Stomach smooth muscle (tissue), 2 donors: ENCODE measurements around the gene IGLON5.

Experiments used
- H3K27ac ChIP-seq: one replicate; pipeline ENCODE4 v1.7.0; 2013; ENCODE audit warnings: mild to moderate bottlenecking, low read length, inconsistent platforms
- H3K27me3 ChIP-seq, 2 donors: one replicate each; pipeline ENCODE4 v1.7.0; 2013; ENCODE audit warnings: low read length in 2 of 2; ENCODE audit not compliant: insufficient read depth in 2 of 2, control insufficient read depth in 1 of 2
- H3K36me3 ChIP-seq, 2 donors: one replicate each; pipeline ENCODE4 v1.7.0; 2013; ENCODE audit warnings: low read length in 2 of 2; ENCODE audit not compliant: control insufficient read depth in 2 of 2, insufficient read depth in 2 of 2
- H3K4me1 ChIP-seq: one replicate; pipeline ENCODE4 v1.7.0; 2013; ENCODE audit warnings: low read length; ENCODE audit not compliant: control insufficient read depth, insufficient read depth
- H3K4me3 ChIP-seq, 2 donors: one replicate each; pipeline ENCODE4 v1.7.0; 2013; ENCODE audit warnings: low read length in 2 of 2
- H3K9ac ChIP-seq, 2 donors: one replicate each; pipeline ENCODE4 v1.7.0; 2013; ENCODE audit warnings: low read length in 2 of 2, mild to moderate bottlenecking in 1 of 2
- H3K9me3 ChIP-seq, 2 donors: one replicate each; pipeline ENCODE4 v1.7.0; 2013; ENCODE audit warnings: low read length in 2 of 2; ENCODE audit not compliant: control insufficient read depth in 2 of 2
- donor health status: healthy.
- donor health status: Pancreatic carcinoma.

Gene IGLON5

DNA sequence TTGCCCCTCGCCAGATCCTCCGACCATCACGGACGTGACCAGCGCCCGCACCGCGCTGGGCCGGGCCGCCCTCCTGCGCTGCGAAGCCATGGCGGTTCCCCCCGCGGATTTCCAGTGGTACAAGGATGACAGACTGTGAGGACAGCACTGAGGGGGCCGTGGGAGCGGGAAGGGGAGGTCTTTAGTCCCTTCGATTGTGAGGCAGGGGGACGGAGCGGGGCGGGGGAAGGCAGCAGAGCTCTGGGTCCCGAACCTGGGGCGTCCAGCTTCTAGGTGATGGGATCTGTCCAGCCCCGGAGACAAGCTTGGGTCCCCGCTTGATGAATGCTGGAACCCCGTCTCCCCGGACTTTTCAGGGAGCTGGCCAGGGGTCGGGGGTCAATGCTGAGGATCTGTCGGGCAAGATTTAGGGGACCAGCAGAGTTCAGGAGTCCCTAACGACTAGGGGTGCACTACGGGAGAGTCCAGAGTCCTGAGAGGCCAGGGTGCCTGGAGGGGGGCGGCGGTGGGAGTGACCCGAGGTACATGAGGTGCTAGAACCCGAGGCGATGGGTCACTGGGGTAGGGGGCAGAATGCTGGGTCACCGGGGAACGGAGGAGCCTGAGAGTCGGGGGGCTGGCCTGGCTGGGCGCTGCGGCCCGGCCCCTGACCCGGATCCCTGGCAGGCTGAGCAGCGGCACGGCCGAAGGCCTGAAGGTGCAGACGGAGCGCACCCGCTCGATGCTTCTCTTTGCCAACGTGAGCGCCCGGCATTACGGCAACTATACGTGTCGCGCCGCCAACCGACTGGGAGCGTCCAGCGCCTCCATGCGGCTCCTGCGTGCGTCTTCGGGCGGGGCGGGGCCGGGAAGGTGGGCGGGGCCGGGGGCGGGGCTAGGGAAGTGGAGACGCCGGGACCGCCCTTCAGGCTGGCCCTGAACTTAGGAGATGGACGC is 15.9 kb downstream of the IGLON5 start:
- peaks cover 21 to 36% of the 10 kb centered on the region in 2 donors for H3K27me3 ChIP-seq
- no peaks in the 10 kb centered on the region for H3K4me1 ChIP-seq
- no peak overlapping the region for H3K4me3 ChIP-seq
- no peak overlapping the region for H3K27ac ChIP-seq
- H3K9ac ChIP-seq: no peak overlapping the region
- H3K9me3 ChIP-seq: peaks cover 0 to 4% of the 10 kb centered on the region in 2 donors
- peaks cover 0 to 4% of the 10 kb centered on the region in 2 donors for H3K36me3 ChIP-seq

DNA sequence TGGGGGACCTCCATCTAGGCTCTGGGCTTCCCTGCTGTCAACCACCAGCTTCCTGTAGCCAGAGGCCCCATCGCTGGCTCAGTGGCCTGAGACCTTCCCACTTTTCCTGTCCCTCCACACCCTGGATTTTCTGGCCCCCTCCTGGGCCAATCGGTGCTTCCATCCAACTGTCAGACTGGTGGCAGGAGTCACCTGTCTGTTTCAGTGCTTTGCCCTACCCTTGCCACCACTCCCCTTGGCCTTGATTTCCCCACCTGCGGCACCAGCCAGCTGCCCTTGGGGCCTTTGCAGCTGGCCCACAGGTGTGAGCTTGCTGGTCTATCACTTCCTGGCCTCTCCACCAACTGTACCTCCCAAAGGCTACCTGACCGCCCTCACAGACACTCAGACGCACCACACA is 18.0 kb downstream of the IGLON5 start:
- H3K27ac ChIP-seq: no peak overlapping the region
- no peak overlapping the region for H3K9ac ChIP-seq
- H3K27me3 ChIP-seq: peaks cover 21 to 28% of the 10 kb centered on the region in 2 donors
- H3K4me3 ChIP-seq: no peak overlapping the region
- peaks cover 0 to 4% of the 10 kb centered on the region in 2 donors for H3K36me3 ChIP-seq
- no peaks in the 10 kb centered on the region for H3K4me1 ChIP-seq
- peaks cover 0 to 4% of the 10 kb centered on the region in 2 donors for H3K9me3 ChIP-seq

DNA sequence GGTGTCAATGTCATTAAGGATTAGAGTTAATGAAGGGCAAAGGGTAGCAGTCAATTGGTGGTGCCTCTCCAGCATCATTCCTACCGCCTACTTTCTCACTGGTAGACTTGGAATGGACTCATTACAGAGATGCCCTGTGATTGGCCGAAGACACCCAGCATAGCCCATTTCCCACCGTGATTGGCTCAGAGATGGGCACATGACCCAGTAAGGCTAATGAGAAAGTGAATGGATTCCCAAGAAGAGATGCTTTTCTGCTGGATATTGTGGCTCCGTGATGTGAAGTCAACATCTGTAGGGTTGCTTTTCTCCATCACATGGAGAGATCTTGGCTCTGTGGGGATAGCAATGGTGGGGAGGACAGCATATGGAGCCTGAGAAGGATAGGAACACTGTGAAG is 18.9 kb downstream of the IGLON5 start:
- H3K4me1 ChIP-seq: no peaks in the 10 kb centered on the region
- no peak overlapping the region for H3K4me3 ChIP-seq
- H3K36me3 ChIP-seq: peaks cover 0 to 4% of the 10 kb centered on the region in 2 donors
- no peak overlapping the region for H3K27ac ChIP-seq
- H3K9me3 ChIP-seq: peaks cover 0 to 4% of the 10 kb centered on the region in 2 donors
- no peak overlapping the region for H3K9ac ChIP-seq
- H3K27me3 ChIP-seq: peaks cover 21 to 28% of the 10 kb centered on the region in 2 donors

GRCh38 chr19:51331193-51331592 is 19.7 kb downstream of the IGLON5 start:
- Histone ChIP-seq H3K4me3 (no peak overlapping the region), H3K9ac (no peak overlapping the region), H3K9me3 (peaks cover 0 to 4% of the 10 kb centered on the region in 2 donors), H3K27me3 (peaks cover 14 to 21% of the 10 kb centered on the region in 2 donors), H3K27ac (no peak overlapping the region), H3K36me3 (peaks cover 0 to 4% of the 10 kb centered on the region in 2 donors), H3K4me1 (no peaks in the 10 kb centered on the region)

DNA sequence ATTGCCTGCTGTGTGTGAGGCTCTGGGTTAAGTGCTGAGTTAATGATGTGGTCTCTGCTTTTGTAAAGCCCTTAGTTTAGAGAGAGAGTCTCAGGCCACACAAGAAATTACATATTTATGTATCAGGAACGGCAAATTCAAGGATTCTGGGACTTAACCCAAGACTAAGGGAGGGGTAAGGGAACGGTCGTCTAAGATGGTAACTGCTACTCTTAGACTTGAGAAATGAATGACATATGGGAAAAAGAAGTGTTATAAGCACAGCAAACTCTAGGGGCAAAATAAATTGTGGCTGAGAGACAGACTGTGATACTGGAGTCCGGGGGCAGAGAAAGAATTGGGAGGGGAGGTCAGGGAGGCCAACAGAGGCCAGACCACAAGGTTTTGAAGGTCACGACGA is 20.3 kb downstream of the IGLON5 start:
- H3K9me3 ChIP-seq: peaks cover 0 to 4% of the 10 kb centered on the region in 2 donors
- H3K36me3 ChIP-seq: peaks cover 0 to 4% of the 10 kb centered on the region in 2 donors
- H3K9ac ChIP-seq: no peak overlapping the region
- H3K4me3 ChIP-seq: no peak overlapping the region
- H3K27ac ChIP-seq: no peak overlapping the region
- H3K27me3 ChIP-seq: peaks cover 13 to 20% of the 10 kb centered on the region in 2 donors
- H3K4me1 ChIP-seq: no peaks in the 10 kb centered on the region

- H3K9me3 ChIP-seq: peaks cover 0 to 4% of the 10 kb centered on the region in 2 donors
- H3K27me3 ChIP-seq: peaks cover 0 to 5% of the 10 kb centered on the region in 2 donors
- no peak overlapping the region for H3K4me3 ChIP-seq
- no peak overlapping the region for H3K27ac ChIP-seq
- peaks cover 0 to 4% of the 10 kb centered on the region in 2 donors for H3K36me3 ChIP-seq
- no peaks in the 10 kb centered on the region for H3K4me1 ChIP-seq
- no peak overlapping the region for H3K9ac ChIP-seq
Measured at GRCh38 chr19:51333836-51334460, 22.5 kb downstream of the IGLON5 start.

DNA sequence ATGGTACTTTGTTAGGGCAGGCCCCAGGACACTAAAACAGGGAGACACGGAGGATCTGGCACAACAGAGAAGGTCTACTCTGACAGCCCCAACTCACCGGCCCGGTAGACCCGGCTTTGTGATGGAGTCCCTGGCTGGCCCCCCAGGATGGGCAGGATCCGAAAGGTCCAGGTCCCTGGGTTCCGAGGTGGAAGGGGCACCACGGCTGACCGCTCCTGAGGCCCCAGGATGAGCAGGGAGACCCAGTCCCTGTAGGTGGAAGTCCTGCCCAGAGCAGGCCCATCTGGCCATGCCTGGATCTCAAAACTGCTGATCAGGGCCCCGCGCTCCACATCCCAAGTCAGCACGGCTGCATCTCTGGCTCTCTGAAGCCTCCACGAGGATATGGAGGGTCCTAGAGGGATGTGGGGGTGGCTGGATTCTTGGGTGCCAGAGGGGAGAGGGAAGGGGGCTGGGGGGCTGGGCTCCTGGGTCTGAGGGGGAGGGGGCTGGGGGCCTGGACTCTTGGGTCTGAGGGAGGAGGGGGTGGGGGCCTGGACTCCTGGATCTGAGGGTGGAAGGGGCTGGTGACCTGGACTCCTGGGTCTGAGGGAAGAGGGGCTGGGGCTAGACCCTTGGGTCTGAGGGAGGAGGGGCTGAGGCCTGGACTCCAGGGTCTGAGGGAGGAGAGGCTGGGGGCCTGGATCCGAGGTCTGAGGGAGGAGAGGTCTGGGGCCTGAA is 25.9 kb downstream of the IGLON5 start:
- Histone ChIP-seq H3K4me3 (no peak overlapping the region), H3K27ac (no peak overlapping the region), H3K9me3 (no peaks in the 10 kb centered on the region), H3K9ac (no peak overlapping the region), H3K27me3 (no peaks in the 10 kb centered on the region), H3K4me1 (peaks cover 23% of the 10 kb centered on the region), H3K36me3 (no peaks in the 10 kb centered on the region)

DNA sequence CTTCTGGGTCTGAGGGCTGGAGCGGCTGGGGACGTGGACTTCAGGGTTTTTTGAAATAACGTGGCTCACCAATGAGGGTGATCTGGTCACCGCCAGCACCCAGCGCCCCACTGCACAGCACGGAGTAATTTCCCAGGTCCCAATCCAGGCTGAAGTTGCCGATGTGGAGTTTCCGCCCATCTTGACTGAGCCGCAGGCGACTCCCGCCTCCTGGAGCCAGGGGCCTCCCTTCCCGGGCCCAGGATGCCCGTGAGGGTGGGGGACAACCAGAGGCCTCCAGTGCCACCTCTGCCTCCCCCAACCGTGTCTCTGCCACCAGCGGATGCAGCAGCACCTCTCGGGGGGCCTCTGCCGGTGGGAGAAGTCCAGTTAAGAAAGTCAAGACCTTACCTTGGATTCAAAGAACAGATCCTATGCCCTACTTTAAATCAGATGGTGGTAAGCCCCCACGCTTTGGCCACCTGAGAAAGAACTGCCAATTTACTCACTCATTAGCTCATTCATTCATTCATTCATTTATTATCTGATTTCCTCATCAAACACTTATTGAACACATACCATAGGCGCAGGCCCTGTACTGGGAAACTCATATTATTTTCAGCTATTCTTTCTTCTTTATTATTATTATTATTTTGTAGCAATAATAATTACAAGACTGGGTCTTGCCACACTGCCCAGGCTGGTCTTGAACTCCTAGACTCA is 26.6 kb downstream of the IGLON5 start:
- H3K27ac ChIP-seq: peak overlapping the region; percentile 74
- peaks cover 23% of the 10 kb centered on the region for H3K4me1 ChIP-seq
- no peaks in the 10 kb centered on the region for H3K36me3 ChIP-seq
- no peaks in the 10 kb centered on the region for H3K9me3 ChIP-seq
- no peaks in the 10 kb centered on the region for H3K27me3 ChIP-seq
- no peak overlapping the region for H3K9ac ChIP-seq
- H3K4me3 ChIP-seq: no peak overlapping the region

- Histone ChIP-seq H3K36me3 (no peaks in the 10 kb centered on the region), H3K27me3 (no peaks in the 10 kb centered on the region), H3K4me1 (peaks cover 23% of the 10 kb centered on the region), H3K27ac (peak overlapping the region; percentile 74), H3K4me3 (peak overlapping the region; percentile 64 to 80), H3K9ac (peak overlapping the region; percentile 43 to 58), H3K9me3 (no peaks in the 10 kb centered on the region)
Measured at GRCh38 chr19:51338563-51339312, 27.3 kb downstream of the IGLON5 start.
